ENCODE measurements around the gene GGTA1.
A peak's percentile ranks its signal among the peaks of the same experiment; 100 is the strongest.

Gene GGTA1

DNA sequence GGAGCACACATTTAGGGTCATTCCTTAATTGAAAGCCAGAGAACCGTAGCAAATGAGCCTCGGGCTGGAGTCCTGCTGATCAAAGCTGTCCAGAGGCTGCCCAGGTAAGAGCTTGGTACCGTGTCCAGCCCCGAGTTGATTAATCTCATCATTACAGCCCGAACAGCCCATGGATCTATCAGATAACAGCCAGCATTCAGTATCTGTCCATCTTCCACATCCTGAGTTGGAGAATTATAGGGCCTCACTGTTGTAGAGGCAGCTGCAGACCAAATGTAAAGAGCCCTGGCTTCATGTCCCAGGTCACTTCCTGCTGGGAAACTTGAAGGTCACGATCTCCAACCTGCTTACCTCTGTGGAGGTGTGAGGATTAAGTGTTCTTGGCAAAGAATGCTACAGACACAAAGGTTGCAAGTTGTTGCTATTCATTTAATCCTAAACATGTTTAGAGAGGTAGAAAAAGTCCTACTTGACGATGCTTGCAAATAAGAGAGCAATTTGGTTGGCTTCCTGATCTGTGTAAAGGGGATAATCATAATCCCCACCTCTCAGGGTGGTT is 16.1 kb downstream of the GGTA1 start:
- Histone ChIP-seq H3K18ac (ENCODE audit: low read length) (no peak overlapping the region), H4K91ac (ENCODE audit: low read depth, low read length, poor library complexity) (no peak overlapping the region), H2BK12ac (ENCODE audit: low read length) (no peak overlapping the region), H2AFZ (ENCODE audit: low read length) (no peak overlapping the region), H3K14ac (ENCODE audit: low read length) (no peak overlapping the region), H2AK5ac (ENCODE audit: low read depth, low read length) (no peak overlapping the region), H3K9ac (ENCODE audit: low read depth, low read length, poor library complexity) (no peak overlapping the region), H2BK15ac (ENCODE audit: low read length) (no peak overlapping the region), H3K4me1 (ENCODE audit: control insufficient read depth in 2 of 2, insufficient read depth in 1 of 2, low read depth in 1 of 2, low read length in 2 of 2) (peaks cover 0 to 18% of the 10 kb centered on the region in 2 donors), H3K4me3 (ENCODE audit: low read length in 2 of 2) (no peak overlapping the region), H3K23ac (ENCODE audit: low read depth, low read length, poor library complexity) (no peak overlapping the region), H3K27me3 (ENCODE audit: control insufficient read depth in 3 of 3, insufficient read depth in 3 of 3, low read depth in 1 of 3, low read length in 3 of 3) (peaks cover 0 to 27% (median 0%) of the 10 kb centered on the region in 3 experiments), H3K4me2 (ENCODE audit: insufficient read depth, low read length, poor library complexity, severe bottlenecking) (no peak overlapping the region), H3K27ac (replicated peaks; ENCODE audit: low read length) (no peak overlapping the region), H2BK5ac (ENCODE audit: low read length) (no peak overlapping the region), H3K4ac (ENCODE audit: low read length) (no peak overlapping the region), H2BK120ac (ENCODE audit: low read depth, low read length) (no peak overlapping the region), H3K9me3 (replicated peaks in 1 of 2; ENCODE audit: control insufficient read depth in 2 of 2, insufficient read depth in 1 of 2, low read depth in 1 of 2, low read length in 2 of 2) (no peaks in the 10 kb centered on the region), H3K36me3 (replicated peaks in 1 of 2; ENCODE audit: control insufficient read depth in 2 of 2, insufficient read depth in 2 of 2, low read length in 2 of 2) (no peaks in the 10 kb centered on the region), H4K8ac (ENCODE audit: low read depth, low read length) (no peak overlapping the region), H3K79me1 (ENCODE audit: low read depth, low read length) (no peaks in the 10 kb centered on the region)
- no peak for DNase-seq (ENCODE audit: low spot score)
- WGBS, 2 donors (ENCODE audit: extremely low coverage in 2 of 2, insufficient read length in 2 of 2, insufficient replicate concordance in 1 of 2), result no CpG with 5 or more reads among the region's 7 CpGs

DNA sequence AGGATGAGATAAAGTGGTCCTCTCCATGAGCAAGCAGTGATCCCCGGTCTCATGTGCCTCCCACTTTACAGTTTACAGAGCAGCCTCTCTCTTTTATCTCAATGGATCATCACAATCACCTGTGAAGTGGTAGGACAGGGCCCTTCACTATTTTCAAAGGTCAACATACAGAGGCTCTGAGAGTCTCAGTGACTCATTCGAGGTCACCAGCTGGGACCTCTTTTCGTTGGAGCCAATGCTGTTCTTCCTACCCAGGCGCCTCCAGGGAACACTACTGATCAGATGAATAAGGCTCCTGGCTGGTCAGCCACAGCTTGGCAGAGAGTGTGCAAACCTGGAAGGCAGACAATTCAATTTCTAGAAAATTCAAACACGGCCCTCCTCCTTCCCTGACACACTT is 16.6 kb downstream of the GGTA1 start:
- H2BK120ac ChIP-seq (ENCODE audit: low read depth, low read length), result no peak overlapping the region
- no CpG with 5 or more reads among the region's 5 CpGs for WGBS, 2 donors (ENCODE audit: extremely low coverage in 2 of 2, insufficient read length in 2 of 2, insufficient replicate concordance in 1 of 2)
- no peak overlapping the region for H3K9ac ChIP-seq (ENCODE audit: low read depth, low read length, poor library complexity)
- no peak overlapping the region for H2BK12ac ChIP-seq (ENCODE audit: low read length)
- no peak overlapping the region for H4K91ac ChIP-seq (ENCODE audit: low read depth, low read length, poor library complexity)
- H2BK15ac ChIP-seq (ENCODE audit: low read length), result no peak overlapping the region
- H3K9me3 ChIP-seq (replicated peaks in 1 of 2; ENCODE audit: control insufficient read depth in 2 of 2, insufficient read depth in 1 of 2, low read depth in 1 of 2, low read length in 2 of 2), result no peaks in the 10 kb centered on the region
- H3K36me3 ChIP-seq (replicated peaks in 1 of 2; ENCODE audit: control insufficient read depth in 2 of 2, insufficient read depth in 2 of 2, low read length in 2 of 2), result no peaks in the 10 kb centered on the region
- H3K4me1 ChIP-seq (ENCODE audit: control insufficient read depth in 2 of 2, insufficient read depth in 1 of 2, low read depth in 1 of 2, low read length in 2 of 2), result peaks cover 0 to 18% of the 10 kb centered on the region in 2 donors
- no peak overlapping the region for H3K4me3 ChIP-seq (ENCODE audit: low read length in 2 of 2)
- H3K14ac ChIP-seq (ENCODE audit: low read length), result no peak overlapping the region
- peaks cover 0 to 30% (median 0%) of the 10 kb centered on the region in 3 experiments for H3K27me3 ChIP-seq (ENCODE audit: control insufficient read depth in 3 of 3, insufficient read depth in 3 of 3, low read depth in 1 of 3, low read length in 3 of 3)
- no peak overlapping the region for H3K4ac ChIP-seq (ENCODE audit: low read length)
- H2BK5ac ChIP-seq (ENCODE audit: low read length), result no peak overlapping the region
- H3K4me2 ChIP-seq (ENCODE audit: insufficient read depth, low read length, poor library complexity, severe bottlenecking), result no peak overlapping the region
- H2AK5ac ChIP-seq (ENCODE audit: low read depth, low read length), result no peak overlapping the region
- no peak overlapping the region for H3K18ac ChIP-seq (ENCODE audit: low read length)
- H3K27ac ChIP-seq (replicated peaks; ENCODE audit: low read length), result no peak overlapping the region
- no peak for DNase-seq (ENCODE audit: low spot score)
- no peak overlapping the region for H4K8ac ChIP-seq (ENCODE audit: low read depth, low read length)
- H3K79me1 ChIP-seq (ENCODE audit: low read depth, low read length), result no peaks in the 10 kb centered on the region
- no peak overlapping the region for H2AFZ ChIP-seq (ENCODE audit: low read length)
- H3K23ac ChIP-seq (ENCODE audit: low read depth, low read length, poor library complexity), result no peak overlapping the region

DNA sequence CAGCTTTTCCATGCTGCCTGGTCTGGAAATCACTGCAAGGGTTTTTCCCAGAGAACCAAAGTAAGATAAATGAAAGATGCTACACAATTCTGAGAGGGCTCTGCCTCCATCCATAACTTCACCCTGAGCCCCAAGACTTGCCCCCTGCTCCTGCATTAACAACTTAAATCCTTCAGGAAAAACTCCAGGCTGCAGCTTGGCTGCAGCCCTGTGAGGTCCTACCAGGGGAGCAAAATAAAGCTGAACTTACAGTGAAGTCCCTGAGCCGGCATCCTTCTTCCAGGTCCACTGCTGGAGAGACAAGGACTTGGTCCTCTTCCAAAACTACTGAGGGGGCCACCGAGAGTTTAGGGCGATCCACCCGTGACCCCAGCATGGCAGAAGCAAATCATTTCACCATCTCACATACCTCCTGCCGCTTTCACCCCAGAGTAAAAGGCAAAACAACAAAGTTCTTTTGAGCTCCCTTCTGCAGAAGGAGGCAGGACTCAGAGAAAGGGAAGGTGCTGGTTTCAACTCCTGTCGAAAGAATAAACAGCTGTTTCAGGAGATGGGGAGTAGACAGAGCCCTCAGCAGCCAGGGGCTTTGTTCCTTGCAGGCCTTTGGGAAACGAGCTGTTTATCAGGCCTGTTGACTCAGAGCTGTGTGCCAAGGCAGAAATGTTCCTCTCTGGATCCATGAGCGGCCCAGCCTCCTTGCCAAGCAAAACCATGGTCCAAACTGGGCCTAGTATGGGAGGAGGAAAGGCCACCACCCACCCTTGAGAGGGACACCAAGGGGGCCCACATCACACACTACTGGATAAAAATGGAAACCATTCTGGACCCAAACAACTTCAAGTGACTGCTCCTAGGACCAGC is 20.6 kb downstream of the GGTA1 start:
- H3K27ac ChIP-seq (replicated peaks; ENCODE audit: low read length), result peak overlapping the region; percentile 39
- peaks cover 0 to 28% (median 0%) of the 10 kb centered on the region in 3 experiments for H3K27me3 ChIP-seq (ENCODE audit: control insufficient read depth in 3 of 3, insufficient read depth in 3 of 3, low read depth in 1 of 3, low read length in 3 of 3)
- H2BK5ac ChIP-seq (ENCODE audit: low read length), result no peak overlapping the region
- peak overlapping the region; percentile 16 for H3K18ac ChIP-seq (ENCODE audit: low read length)
- H2AFZ ChIP-seq (ENCODE audit: low read length), result no peak overlapping the region
- H2AK5ac ChIP-seq (ENCODE audit: low read depth, low read length), result no peak overlapping the region
- H3K79me1 ChIP-seq (ENCODE audit: low read depth, low read length), result no peaks in the 10 kb centered on the region
- no peak for DNase-seq (ENCODE audit: low spot score)
- no peak overlapping the region for H2BK12ac ChIP-seq (ENCODE audit: low read length)
- no peak overlapping the region for H3K4me3 ChIP-seq (ENCODE audit: low read length in 2 of 2)
- H4K91ac ChIP-seq (ENCODE audit: low read depth, low read length, poor library complexity), result no peak overlapping the region
- no peaks in the 10 kb centered on the region for H3K36me3 ChIP-seq (replicated peaks in 1 of 2; ENCODE audit: control insufficient read depth in 2 of 2, insufficient read depth in 2 of 2, low read length in 2 of 2)
- no peak overlapping the region for H3K9ac ChIP-seq (ENCODE audit: low read depth, low read length, poor library complexity)
- peaks cover 0 to 20% of the 10 kb centered on the region in 2 donors for H3K4me1 ChIP-seq (ENCODE audit: control insufficient read depth in 2 of 2, insufficient read depth in 1 of 2, low read depth in 1 of 2, low read length in 2 of 2)
- no peaks in the 10 kb centered on the region for H3K9me3 ChIP-seq (replicated peaks in 1 of 2; ENCODE audit: control insufficient read depth in 2 of 2, insufficient read depth in 1 of 2, low read depth in 1 of 2, low read length in 2 of 2)
- H2BK120ac ChIP-seq (ENCODE audit: low read depth, low read length), result no peak overlapping the region
- H4K8ac ChIP-seq (ENCODE audit: low read depth, low read length), result no peak overlapping the region
- no peak overlapping the region for H3K14ac ChIP-seq (ENCODE audit: low read length)
- no peak overlapping the region for H2BK15ac ChIP-seq (ENCODE audit: low read length)
- no peak overlapping the region for H3K4ac ChIP-seq (ENCODE audit: low read length)
- no peak overlapping the region for H3K23ac ChIP-seq (ENCODE audit: low read depth, low read length, poor library complexity)
- WGBS, 2 donors (ENCODE audit: extremely low coverage in 2 of 2, insufficient read length in 2 of 2, insufficient replicate concordance in 1 of 2), result no CpG with 5 or more reads among the region's 8 CpGs
- no peak overlapping the region for H3K4me2 ChIP-seq (ENCODE audit: insufficient read depth, low read length, poor library complexity, severe bottlenecking)

DNA sequence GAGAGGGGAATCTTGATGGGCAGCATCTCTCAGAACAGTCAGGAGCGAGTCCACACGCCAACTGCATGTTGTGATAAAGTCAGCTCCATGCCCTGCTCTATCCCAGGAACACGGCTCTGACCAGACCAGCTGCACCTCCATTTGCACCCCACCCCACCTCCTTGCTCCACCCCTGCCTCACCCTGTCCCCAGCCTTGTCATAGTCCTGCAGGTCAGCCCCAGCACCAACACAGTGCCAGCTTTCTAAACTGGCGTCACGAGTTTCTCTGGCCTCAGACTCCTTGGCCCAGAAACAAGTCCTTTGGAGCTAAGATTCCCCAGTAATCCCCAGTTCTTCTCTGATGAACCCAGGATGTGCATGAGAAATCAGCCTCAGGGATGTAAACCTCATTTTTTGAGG is 23.5 kb downstream of the GGTA1 start:
- no peak for DNase-seq (ENCODE audit: low spot score)
- Histone ChIP-seq H2BK12ac (ENCODE audit: low read length) (no peak overlapping the region), H3K36me3 (replicated peaks in 1 of 2; ENCODE audit: control insufficient read depth in 2 of 2, insufficient read depth in 2 of 2, low read length in 2 of 2) (no peaks in the 10 kb centered on the region), H3K4me3 (ENCODE audit: low read length in 2 of 2) (no peak overlapping the region), H3K14ac (ENCODE audit: low read length) (no peak overlapping the region), H2AK5ac (ENCODE audit: low read depth, low read length) (peak overlapping the region; percentile 45), H3K9me3 (replicated peaks in 1 of 2; ENCODE audit: control insufficient read depth in 2 of 2, insufficient read depth in 1 of 2, low read depth in 1 of 2, low read length in 2 of 2) (no peaks in the 10 kb centered on the region), H2BK5ac (ENCODE audit: low read length) (no peak overlapping the region), H3K23ac (ENCODE audit: low read depth, low read length, poor library complexity) (no peak overlapping the region), H2BK120ac (ENCODE audit: low read depth, low read length) (no peak overlapping the region), H4K8ac (ENCODE audit: low read depth, low read length) (no peak overlapping the region), H3K18ac (ENCODE audit: low read length) (peak overlapping the region; percentile 77), H4K91ac (ENCODE audit: low read depth, low read length, poor library complexity) (peak overlapping the region; percentile 44), H3K4ac (ENCODE audit: low read length) (no peak overlapping the region), H3K9ac (ENCODE audit: low read depth, low read length, poor library complexity) (no peak overlapping the region), H3K27ac (replicated peaks; ENCODE audit: low read length) (no peak overlapping the region), H2BK15ac (ENCODE audit: low read length) (no peak overlapping the region), H3K79me1 (ENCODE audit: low read depth, low read length) (no peaks in the 10 kb centered on the region), H3K27me3 (ENCODE audit: control insufficient read depth in 3 of 3, insufficient read depth in 3 of 3, low read depth in 1 of 3, low read length in 3 of 3) (peaks cover 0 to 39% (median 0%) of the 10 kb centered on the region in 3 experiments), H3K4me1 (ENCODE audit: control insufficient read depth in 2 of 2, insufficient read depth in 1 of 2, low read depth in 1 of 2, low read length in 2 of 2) (peaks cover 0 to 11% of the 10 kb centered on the region in 2 donors), H2AFZ (ENCODE audit: low read length) (no peak overlapping the region), H3K4me2 (ENCODE audit: insufficient read depth, low read length, poor library complexity, severe bottlenecking) (no peak overlapping the region)
- WGBS, 2 donors (ENCODE audit: extremely low coverage in 2 of 2, insufficient read length in 2 of 2, insufficient replicate concordance in 1 of 2), result no CpG with 5 or more reads among the region's 5 CpGs

Measured in neuronal stem cell (in vitro differentiated cells).